ENCODE results near the gene FAM240B.

DNA sequence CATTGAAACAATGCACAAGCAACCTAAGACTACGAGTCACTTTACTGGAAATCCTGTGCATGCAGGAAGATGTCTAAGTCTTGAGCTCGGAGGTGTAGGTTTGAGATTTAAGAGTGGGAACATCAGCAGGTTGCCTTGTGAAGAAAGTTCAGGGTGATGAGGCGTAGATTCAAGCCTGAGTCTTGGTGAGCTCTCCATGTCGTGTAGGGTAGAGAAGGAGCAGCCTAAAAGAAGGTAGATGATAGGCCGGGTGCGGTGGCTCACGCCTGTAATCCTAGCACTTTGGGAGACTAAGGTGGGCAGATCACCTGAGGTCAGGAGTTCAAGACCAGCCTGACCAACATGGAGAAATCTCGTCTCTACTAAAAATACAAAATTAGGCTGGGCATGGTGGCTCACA lies 69.4 kb downstream of the FAM240B start:
- TF ChIP-seq, protein P1, sequence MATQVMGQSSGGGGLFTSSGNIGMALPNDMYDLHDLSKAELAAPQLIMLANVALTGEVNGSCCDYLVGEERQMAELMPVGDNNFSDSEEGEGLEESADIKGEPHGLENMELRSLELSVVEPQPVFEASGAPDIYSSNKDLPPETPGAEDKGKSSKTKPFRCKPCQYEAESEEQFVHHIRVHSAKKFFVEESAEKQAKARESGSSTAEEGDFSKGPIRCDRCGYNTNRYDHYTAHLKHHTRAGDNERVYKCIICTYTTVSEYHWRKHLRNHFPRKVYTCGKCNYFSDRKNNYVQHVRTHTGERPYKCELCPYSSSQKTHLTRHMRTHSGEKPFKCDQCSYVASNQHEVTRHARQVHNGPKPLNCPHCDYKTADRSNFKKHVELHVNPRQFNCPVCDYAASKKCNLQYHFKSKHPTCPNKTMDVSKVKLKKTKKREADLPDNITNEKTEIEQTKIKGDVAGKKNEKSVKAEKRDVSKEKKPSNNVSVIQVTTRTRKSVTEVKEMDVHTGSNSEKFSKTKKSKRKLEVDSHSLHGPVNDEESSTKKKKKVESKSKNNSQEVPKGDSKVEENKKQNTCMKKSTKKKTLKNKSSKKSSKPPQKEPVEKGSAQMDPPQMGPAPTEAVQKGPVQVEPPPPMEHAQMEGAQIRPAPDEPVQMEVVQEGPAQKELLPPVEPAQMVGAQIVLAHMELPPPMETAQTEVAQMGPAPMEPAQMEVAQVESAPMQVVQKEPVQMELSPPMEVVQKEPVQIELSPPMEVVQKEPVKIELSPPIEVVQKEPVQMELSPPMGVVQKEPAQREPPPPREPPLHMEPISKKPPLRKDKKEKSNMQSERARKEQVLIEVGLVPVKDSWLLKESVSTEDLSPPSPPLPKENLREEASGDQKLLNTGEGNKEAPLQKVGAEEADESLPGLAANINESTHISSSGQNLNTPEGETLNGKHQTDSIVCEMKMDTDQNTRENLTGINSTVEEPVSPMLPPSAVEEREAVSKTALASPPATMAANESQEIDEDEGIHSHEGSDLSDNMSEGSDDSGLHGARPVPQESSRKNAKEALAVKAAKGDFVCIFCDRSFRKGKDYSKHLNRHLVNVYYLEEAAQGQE (IDR thresholded peaks at IDR 0.05; ENCODE audit: borderline replicate concordance) = no peak
- TF ChIP-seq RAD21 (conservative IDR thresholded peaks at IDR 0.05) (no peak), POLR2AphosphoS5 (IDR thresholded peaks at IDR 0.05) (no peak), EZH2 (IDR thresholded peaks at IDR 0.05; ENCODE audit: borderline replicate concordance, insufficient read depth, low read length, poor library complexity, severe bottlenecking) (no peak)
- TF ChIP-seq, protein P2, sequence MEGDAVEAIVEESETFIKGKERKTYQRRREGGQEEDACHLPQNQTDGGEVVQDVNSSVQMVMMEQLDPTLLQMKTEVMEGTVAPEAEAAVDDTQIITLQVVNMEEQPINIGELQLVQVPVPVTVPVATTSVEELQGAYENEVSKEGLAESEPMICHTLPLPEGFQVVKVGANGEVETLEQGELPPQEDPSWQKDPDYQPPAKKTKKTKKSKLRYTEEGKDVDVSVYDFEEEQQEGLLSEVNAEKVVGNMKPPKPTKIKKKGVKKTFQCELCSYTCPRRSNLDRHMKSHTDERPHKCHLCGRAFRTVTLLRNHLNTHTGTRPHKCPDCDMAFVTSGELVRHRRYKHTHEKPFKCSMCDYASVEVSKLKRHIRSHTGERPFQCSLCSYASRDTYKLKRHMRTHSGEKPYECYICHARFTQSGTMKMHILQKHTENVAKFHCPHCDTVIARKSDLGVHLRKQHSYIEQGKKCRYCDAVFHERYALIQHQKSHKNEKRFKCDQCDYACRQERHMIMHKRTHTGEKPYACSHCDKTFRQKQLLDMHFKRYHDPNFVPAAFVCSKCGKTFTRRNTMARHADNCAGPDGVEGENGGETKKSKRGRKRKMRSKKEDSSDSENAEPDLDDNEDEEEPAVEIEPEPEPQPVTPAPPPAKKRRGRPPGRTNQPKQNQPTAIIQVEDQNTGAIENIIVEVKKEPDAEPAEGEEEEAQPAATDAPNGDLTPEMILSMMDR (IDR thresholded peaks at IDR 0.05; ENCODE audit: poor library complexity, severe bottlenecking) = no peak

All from neural cell (in vitro differentiated cells).